ENCODE data around the gene SPACA6. TPM values are rescaled to one million over a fixed set of nuclear protein-coding genes. Genes with fewer than 3 reads are reported as not detected.

The SPACA6 gene
- total and polyA plus RNA-seq, 2 of the 8 experiments (the other 6 are each of a cell fraction or from before 2014, with no cell fraction given), result 7.1 to 7.5 TPM

GRCh38 chr19:51702825-51703574 lies 9.9 kb downstream of the SPACA6 start (continued):
- TF ChIP-seq NANOG (IDR thresholded peaks at IDR 0.05; ENCODE audit: insufficient read depth, low read depth, low read length, poor library complexity, severe bottlenecking) (no peak), SIN3A (conservative IDR thresholded peaks at IDR 0.05 in 1 of 2, IDR thresholded peaks at IDR 0.05 in 1 of 2; ENCODE audit: low read depth in 1 of 2, low read length in 2 of 2) (0 out of 4 replicates have a peak, but pooled peaks of 1 of the 2 experiments have one; percentile 40)
